Measurements from ENCODE around the gene LPA.

DNA sequence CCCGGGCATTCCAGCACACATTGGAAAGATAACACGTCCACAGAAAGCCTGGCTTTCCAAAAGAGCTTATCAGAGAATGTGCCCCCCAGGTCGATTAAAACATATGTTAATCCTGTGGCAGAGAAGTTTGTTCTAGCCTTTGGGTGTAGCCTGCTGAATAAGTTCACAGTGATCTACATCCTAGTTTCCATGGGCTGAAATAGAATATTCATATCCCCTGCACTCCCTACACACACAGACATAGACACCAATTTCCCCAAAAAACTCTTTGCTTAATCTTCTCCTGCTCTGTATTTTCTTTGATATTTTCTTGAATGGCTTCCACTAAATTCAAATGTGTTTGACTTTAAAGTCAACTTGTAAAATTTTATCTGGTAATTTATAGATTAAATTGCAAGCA lies 1.6 kb downstream of the LPA start:
- no peak for TF ChIP-seq POLR2A (IDR thresholded peaks at IDR 0.05)
- no peak for TF ChIP-seq CTCF (IDR thresholded peaks at IDR 0.05)

Measured in body of pancreas (tissue), 4 donors.